Measurements from ENCODE around the gene CANT1.

Gene CANT1

DNA sequence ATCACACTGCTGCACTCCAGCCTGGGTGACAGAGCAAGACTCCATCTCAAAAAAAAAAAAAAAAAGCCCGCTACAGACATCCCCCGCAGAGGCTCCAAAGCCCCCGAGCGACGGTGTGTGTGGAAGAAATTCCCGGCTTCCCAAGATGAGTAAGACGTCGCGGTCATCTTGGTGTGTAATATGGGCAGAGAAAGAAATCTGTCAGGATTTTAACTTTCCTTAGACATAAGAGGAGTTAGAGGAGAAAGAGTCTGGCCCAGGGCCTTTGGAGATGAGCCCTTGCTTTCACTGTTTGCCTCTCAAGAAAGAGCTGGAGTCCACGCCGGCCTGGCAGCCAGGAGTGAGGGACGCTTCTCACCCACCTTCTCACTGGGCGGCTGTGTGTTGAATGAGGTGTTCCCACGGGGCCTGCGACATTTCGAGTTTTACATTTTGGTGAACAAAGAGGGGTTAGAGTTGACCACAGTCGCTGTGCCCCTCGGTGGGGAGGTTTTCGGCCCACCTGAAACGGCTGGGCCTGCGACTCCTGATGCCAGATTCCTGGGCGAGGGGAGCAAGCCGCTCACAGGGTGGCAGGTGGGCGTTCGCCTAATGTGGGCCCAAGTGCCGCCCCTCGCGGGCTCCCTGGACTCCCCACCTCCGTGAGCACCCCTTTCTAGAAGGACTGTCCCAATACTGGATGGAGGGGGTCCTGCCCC, 32.3 kb upstream of the CANT1 start:
- no peak for DNase-seq
- TF ChIP-seq, protein P1, sequence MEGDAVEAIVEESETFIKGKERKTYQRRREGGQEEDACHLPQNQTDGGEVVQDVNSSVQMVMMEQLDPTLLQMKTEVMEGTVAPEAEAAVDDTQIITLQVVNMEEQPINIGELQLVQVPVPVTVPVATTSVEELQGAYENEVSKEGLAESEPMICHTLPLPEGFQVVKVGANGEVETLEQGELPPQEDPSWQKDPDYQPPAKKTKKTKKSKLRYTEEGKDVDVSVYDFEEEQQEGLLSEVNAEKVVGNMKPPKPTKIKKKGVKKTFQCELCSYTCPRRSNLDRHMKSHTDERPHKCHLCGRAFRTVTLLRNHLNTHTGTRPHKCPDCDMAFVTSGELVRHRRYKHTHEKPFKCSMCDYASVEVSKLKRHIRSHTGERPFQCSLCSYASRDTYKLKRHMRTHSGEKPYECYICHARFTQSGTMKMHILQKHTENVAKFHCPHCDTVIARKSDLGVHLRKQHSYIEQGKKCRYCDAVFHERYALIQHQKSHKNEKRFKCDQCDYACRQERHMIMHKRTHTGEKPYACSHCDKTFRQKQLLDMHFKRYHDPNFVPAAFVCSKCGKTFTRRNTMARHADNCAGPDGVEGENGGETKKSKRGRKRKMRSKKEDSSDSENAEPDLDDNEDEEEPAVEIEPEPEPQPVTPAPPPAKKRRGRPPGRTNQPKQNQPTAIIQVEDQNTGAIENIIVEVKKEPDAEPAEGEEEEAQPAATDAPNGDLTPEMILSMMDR (IDR thresholded peaks at IDR 0.05): no peak
- H3K36me3 Mint-ChIP-seq (ENCODE audit: low read depth): no peaks in the 10 kb centered on the region
- H3K9me3 Mint-ChIP-seq: no peaks in the 10 kb centered on the region
- H3K27ac Mint-ChIP-seq: no peak overlapping the region
- no peak overlapping the region for H3K4me3 Mint-ChIP-seq
- peaks cover 21% of the 10 kb centered on the region for H3K27me3 Mint-ChIP-seq (ENCODE audit: low read depth, poor library complexity)
- H3K4me1 Mint-ChIP-seq: peaks cover 29% of the 10 kb centered on the region

DNA sequence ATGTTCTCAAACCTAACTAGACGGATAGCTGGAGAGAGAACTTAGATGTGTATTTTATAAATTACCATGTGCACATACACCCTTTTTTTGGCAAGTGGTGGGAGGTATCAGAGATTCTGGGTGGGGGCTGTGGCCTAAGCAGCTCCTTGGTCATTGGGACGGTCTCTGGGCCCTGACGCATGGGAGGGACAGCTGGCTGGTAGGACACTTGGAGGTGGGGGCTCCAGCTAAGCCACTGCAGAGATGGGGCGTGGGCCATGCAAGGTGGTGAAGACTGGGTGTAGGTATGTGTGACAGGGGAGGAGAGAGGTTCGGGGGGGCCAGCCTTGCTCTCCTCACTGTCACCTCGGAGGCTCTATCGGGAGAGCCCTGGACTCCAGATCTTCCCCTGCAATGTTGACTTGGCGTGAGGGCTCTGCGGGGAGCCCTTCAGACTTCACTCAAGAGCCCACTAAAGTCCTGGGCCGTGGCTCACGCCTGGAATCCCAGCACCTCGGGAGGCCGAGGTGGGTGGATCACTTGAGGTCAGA, 31.5 kb upstream of the CANT1 start:
- DNase-seq: no peak
- Mint-ChIP-seq H3K9me3 (no peaks in the 10 kb centered on the region), H3K4me1 (peaks cover 21% of the 10 kb centered on the region), H3K27ac (no peak overlapping the region), H3K27me3 (ENCODE audit: low read depth, poor library complexity) (peaks cover 21% of the 10 kb centered on the region), H3K4me3 (no peak overlapping the region), H3K36me3 (ENCODE audit: low read depth) (no peaks in the 10 kb centered on the region)
- TF ChIP-seq, protein P1 (IDR thresholded peaks at IDR 0.05): no peak

DNA sequence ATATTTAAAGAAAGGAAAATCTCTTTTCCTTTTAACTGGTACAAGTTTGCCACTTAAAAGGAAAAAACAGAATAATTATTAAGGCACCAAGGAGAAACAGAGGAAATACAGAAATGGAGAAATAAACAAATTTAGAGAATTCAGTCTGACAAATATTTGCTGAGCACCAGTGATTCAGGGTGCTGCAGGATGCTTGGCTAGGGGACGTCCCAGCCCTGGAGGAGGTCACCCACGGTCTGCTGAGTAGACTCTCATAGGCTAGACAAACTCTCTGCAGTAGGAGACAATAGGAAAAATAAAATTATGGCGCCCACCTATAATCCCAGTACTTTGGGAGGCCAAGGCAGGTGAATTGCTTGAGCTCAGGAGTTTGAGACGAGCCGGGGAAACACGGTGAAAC, 30.3 kb upstream of the CANT1 start:
- Mint-ChIP-seq H3K4me3 (no peak overlapping the region), H3K4me1 (peaks cover 18% of the 10 kb centered on the region), H3K27me3 (ENCODE audit: low read depth, poor library complexity) (peaks cover 21% of the 10 kb centered on the region), H3K9me3 (no peaks in the 10 kb centered on the region), H3K27ac (no peak overlapping the region), H3K36me3 (ENCODE audit: low read depth) (no peaks in the 10 kb centered on the region)
- TF ChIP-seq, protein P1 (IDR thresholded peaks at IDR 0.05): no peak
- no peak for DNase-seq

DNA sequence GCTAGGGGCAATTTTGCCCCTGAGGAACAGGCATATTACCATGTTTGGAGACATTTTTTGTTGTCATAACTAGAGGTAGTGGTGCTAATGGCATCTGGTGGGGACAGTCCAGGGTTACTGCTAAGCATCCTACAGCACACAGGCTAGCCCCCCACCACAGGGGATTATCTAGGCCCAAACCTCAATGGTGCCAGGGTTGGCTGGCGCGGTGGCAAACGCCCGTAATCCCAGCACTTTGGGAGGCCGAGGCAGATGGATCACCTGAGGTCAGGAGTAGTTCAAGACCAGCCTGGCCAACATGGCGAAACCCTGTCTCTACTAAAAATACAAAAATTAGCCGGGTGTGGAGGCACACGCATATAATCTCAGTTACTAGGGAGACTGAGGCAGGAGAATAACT, 29.6 kb upstream of the CANT1 start:
- peaks cover 19% of the 10 kb centered on the region for H3K4me1 Mint-ChIP-seq
- H3K4me3 Mint-ChIP-seq: no peak overlapping the region
- no peak for DNase-seq
- no peaks in the 10 kb centered on the region for H3K36me3 Mint-ChIP-seq (ENCODE audit: low read depth)
- no peak overlapping the region for H3K27ac Mint-ChIP-seq
- no peaks in the 10 kb centered on the region for H3K9me3 Mint-ChIP-seq
- TF ChIP-seq, protein P1 (IDR thresholded peaks at IDR 0.05): no peak
- peaks cover 18% of the 10 kb centered on the region for H3K27me3 Mint-ChIP-seq (ENCODE audit: low read depth, poor library complexity)

DNA sequence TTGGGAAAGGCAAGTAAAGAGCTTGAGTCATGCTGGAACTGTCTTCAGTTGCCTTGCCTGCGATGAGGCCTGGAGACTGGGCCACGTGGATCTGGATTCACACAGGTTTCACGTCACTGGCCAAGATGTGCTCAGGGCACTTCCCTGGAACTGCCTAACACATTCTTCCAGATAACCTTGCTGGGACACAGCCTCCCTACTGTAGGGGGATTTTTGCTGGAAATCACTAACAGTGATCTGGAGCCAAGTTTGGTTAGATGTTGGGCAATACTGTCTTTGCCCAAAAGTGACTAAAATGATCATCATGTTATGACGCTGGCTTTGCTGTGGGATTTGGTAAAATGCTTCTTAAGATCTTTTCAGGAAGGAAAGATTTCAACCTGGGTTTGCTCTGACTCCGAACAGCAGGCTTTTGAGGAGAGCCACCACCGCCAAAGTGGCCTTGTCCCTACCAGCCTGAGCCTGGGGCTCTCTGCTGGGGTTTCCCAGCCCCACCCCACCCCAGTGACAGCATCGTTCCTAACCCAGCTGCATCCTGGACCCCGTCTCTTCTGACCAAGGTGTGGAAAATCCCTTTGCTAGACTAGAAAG, 29.1 kb upstream of the CANT1 start:
- H3K4me3 Mint-ChIP-seq: no peak overlapping the region
- no peaks in the 10 kb centered on the region for H3K36me3 Mint-ChIP-seq (ENCODE audit: low read depth)
- H3K27me3 Mint-ChIP-seq (ENCODE audit: low read depth, poor library complexity): peaks cover 16% of the 10 kb centered on the region
- no peak for DNase-seq
- TF ChIP-seq, protein P1 (IDR thresholded peaks at IDR 0.05): no peak
- H3K9me3 Mint-ChIP-seq: no peaks in the 10 kb centered on the region
- peaks cover 13% of the 10 kb centered on the region for H3K4me1 Mint-ChIP-seq
- no peak overlapping the region for H3K27ac Mint-ChIP-seq

DNA sequence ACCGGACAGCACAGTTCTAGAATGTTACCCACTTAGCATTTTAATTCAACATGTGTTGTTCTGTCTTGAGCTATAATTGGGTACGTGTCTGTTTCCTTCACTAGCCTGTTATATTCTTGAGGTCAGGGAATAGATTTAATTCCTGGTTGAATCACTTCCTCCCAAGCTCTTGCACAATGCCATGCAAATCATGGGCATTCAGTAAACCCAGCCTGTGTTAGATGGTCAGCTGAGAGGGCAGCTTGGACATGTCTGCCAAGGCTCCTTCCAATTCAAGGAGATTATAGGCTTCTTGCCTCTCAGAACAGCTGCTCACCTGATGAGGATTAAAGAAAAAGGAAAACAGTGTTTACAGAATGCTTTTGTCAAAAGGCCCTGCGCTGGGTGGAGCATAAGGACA, 27.0 kb upstream of the CANT1 start:
- peaks cover 6% of the 10 kb centered on the region for H3K4me1 Mint-ChIP-seq
- DNase-seq: no peak
- no peaks in the 10 kb centered on the region for H3K9me3 Mint-ChIP-seq

More for the DNA sequence above, 27.0 kb upstream of the CANT1 start:
- TF ChIP-seq, protein P1 (IDR thresholded peaks at IDR 0.05): no peak
- H3K36me3 Mint-ChIP-seq (ENCODE audit: low read depth): no peaks in the 10 kb centered on the region
- H3K27ac Mint-ChIP-seq: no peak overlapping the region
- peaks cover 31% of the 10 kb centered on the region for H3K27me3 Mint-ChIP-seq (ENCODE audit: low read depth, poor library complexity)
- no peak overlapping the region for H3K4me3 Mint-ChIP-seq

Measured in nephron progenitor cell (in vitro differentiated cells).